GM19452 (cell line): ENCODE data around the gene MSI2.

ENCODE experiments used
- ATAC-seq: cut with Tn5 transposase; IDR thresholded peaks from one replicate; pipeline ENCODE4 v1.9.1; 2021; ENCODE audit not compliant: unreplicated experiment

The MSI2 gene

DNA sequence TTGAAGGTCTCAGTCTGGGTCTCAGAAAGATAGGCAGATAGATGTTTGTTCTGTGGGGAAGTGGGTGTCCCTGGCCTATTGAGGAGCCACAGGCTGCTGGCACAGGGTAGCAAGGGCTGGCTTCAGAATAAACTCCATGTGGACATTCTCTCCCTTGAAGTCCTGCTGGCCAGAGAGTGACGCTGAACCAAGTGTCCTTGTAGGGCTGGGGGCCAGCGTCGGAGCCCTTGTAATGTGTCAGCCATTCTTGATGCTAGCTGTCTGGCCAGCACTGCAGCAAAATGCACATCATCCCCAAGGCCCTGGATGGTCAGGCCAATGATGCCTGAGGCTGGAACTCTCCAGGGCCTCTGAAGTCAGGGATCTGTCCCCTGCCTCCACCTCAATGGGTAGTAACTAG, 385.4 kb downstream of the MSI2 start:
- ATAC-seq = no peak

DNA sequence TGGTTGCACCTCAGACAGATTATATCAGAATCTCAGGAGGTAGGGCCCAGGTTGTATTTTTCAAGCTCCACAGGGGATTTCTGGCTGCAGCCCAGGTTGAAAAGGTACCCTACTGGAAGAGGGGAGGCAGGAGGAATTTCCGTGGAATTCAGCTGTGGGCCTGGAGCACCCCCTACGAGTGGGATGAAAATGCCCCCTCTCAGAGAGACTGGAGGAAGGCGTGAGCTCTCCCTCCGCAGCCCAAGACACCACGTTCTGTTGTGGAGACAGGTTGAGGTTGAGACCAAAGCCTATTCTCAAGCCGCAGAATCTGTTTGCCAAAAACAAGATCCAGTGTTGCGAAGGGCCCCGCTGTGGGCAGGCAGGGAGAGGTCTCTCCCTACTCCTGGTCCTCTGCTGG, 386.7 kb downstream of the MSI2 start:
- ATAC-seq = no peak

DNA sequence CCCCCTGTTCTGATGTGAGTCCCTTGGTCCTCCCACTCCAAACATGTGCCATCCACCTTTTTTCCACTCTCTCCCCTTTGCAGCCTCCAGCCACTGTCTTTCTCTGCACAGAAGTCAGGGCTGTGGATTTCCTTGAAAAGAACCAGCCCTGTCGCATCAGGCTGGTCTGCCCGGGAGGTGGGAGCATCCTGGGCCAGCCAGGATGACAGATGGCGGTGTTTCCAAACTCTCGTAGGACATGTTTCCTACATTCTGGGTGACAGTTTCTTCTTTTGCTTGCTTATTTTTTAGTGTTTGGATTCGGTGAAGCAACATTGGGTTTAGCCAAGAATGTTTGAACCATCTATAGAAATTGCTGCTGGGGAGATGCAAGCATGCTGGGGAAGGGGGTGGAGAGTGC, 388.0 kb downstream of the MSI2 start:
- no peak for ATAC-seq

DNA sequence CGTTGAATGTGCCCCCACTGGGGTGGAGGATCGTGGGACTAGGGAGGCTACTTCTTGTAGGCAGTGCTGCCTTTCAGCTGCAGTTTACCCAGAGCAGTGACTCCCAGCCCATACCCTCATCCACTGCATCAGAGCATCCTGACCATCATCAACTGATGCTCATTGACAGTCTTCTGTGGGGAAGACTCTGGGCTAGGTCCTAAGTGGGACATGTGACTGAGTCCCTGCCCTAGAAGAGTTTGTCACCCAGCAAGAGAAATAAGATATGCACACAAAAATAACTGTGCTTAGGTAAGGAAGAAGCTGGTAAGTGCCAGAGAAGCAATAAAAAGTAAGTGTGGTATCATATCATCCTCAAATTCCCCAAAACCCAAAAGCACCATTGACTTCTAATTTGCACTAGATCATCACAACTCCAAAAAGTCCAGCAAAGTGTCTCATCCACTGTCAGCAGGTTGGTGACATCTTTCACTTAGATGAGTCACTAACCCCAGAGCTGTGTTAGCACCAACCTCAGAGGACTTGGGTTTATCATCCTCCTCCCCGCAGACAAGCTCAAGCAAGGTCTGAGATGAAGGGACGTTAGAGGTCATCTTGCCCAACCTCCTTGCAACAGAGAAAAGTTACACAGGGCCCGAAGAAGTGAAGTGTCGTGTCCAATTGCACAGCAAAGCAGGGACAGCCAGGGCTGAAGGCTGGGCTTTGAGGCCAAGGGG, 389.8 kb downstream of the MSI2 start:
- no peak for ATAC-seq

DNA sequence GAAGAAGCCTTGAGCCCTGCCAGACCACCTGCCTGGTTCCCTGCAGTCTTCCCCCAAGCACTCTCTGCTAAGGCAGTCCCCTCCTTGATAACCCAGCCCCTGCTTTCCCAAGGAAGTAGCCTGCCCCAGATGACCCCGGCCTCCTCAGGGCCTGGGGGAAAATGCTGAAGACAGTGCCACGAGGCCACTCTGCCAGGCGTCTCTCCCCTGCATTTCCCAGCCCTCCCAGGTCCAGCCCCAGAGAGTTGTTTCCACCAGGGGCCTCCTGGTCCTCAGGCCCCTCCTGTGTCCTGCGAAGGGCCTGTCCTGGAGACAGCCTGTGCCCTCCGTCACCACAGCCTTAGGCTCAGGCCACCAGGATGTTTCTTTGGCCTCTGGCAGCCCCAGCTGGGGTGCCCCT, 392.4 kb downstream of the MSI2 start:
- no peak for ATAC-seq

DNA sequence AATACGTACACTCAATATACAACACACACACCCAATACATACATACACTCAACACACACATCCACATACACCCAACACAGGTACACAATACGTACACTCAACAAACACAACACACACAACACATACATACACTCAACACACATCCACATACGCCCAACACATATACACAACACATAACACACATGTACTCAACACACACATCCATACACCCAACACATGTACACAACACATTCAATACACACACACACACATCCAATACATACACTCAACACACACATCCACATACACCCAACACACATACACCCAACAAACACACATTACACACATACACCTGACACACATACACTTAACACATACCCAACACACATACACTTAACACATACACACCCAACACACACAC, 392.9 kb downstream of the MSI2 start:
- ATAC-seq = no peak

DNA sequence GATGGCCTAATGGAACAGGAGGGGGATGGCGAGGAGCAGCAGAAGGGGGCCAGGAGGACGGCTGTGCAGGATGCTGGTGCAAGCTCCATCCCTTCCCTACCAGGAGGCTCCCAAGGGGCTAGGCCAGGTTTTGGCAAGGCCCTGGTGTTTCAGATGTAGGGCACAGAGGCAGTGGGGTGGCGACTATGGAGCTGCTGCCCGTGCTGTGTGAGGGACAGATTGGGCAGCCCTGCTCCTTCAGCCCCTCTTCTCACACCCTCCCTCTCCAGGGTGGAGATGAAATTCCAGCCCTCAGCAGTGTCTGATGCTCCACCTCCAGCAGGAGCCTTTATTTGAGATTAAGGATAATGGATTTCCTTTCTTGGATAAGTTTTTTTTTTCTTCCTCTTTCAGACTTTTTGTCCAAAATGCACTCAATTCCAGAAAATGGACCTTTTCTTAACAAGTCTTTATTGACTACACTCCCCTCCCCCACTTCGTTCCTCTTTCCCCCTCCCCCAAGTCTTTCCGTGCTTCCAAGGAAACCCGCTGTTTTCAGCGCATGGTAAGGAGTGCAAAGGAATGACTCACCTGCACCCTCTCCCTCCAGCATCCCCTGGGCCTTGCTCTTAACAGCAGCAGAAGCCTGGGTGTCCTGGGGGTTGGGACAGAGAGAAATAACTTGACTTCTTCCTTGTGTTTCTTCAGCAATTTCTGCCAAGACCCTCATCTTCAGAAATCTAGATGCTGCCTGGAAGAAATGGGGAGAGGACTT, 393.6 kb downstream of the MSI2 start:
- ATAC-seq = no peak

DNA sequence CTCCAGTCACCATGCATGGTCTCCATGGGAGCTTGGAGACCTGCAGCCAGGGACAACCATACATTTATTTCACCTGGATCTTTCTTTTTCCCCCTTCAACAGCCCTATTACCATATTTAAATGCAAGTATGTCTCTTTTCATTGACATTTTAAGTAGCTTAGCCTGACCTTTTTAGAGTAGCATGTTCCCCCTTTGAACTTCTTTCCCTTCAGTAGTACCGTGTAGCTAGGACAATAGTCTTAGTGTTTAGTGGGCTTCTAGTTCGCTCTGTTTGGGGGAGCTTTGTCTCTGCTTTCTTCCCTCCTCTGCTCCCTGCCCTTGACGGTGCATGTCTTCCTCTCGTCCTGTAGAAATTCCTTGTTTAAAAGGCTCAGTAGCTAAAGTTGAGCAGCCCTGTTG, 394.2 kb downstream of the MSI2 start:
- ATAC-seq = no peak

DNA sequence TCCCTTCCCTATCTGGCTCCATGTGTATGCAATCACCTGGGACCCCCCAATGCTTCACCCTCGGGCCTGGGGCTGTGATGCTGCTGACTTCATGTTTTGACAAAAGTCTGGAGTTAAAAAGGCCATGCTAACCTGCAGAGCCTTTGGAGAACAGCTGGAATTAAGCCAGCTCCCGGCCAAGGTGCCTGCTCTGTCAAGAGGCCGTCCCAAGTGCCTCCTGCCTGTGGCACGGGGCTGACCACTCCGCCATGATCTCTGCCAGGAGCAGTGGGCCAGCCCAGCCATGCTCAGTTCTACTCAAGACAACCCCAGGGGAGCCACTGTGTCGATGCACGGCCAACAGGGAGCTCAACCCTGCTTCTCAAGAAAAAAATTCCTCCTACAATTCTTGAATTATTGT, 395.1 kb downstream of the MSI2 start:
- no peak for ATAC-seq

DNA sequence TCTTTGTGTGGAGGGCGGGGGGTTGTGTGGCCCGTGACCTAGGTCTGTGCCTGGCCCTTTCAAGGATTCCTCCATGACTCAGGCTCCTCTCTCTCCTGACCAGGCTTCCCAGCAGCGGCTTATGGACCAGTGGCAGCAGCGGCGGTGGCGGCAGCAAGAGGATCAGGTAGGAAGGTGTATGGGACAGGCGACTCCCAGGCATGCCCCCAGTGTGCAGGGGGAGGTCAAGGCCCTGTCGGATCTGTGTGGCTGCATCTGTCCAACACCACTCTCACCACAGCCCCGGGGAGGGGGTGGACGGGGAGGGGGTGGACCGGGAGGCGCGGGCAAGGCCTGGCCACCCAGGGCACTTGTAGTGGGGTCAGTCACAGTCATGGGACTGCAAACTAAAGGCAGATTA, 395.7 kb downstream of the MSI2 start:
- ATAC-seq = no peak

DNA sequence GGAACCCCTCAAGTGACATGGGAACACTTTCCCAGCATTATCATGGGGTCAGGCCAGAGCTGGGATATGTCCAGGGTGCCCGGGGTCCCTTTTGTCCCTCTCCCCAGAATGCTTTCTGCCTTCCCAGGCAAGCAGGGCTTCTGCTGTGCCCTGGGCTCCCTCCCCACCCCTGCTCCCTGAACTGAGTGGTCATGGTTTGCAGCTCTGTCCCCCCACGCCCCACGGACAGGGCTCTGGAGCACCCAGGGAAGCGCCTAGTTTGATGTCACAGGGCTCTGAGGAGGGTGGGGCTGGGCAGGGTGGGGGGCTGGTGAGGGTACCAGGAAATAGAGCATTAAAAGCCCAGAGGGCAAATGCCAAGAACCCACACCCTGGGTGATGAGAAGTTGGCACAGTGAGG, 396.5 kb downstream of the MSI2 start:
- no peak for ATAC-seq

DNA sequence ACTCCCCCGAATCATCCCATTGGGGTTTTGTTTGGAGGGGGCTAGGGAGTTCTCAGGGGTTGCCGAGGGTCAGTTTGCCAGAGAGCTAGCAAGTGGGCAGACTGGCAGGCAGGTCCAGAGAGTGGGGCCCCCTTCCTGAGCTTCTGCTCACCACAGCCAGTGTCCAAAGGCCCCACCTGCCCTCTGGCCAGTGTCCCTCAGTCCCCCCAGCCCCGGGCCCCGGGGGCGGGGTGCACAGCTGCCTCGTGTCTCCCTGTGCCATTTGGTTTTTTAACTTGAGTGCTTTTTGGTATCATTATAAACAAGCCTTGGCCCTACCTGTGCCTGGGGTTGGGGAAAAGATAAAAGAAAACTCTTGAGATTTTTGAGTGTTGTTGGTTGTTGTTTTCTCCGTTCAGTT, 397.0 kb downstream of the MSI2 start:
- ATAC-seq = no peak

DNA sequence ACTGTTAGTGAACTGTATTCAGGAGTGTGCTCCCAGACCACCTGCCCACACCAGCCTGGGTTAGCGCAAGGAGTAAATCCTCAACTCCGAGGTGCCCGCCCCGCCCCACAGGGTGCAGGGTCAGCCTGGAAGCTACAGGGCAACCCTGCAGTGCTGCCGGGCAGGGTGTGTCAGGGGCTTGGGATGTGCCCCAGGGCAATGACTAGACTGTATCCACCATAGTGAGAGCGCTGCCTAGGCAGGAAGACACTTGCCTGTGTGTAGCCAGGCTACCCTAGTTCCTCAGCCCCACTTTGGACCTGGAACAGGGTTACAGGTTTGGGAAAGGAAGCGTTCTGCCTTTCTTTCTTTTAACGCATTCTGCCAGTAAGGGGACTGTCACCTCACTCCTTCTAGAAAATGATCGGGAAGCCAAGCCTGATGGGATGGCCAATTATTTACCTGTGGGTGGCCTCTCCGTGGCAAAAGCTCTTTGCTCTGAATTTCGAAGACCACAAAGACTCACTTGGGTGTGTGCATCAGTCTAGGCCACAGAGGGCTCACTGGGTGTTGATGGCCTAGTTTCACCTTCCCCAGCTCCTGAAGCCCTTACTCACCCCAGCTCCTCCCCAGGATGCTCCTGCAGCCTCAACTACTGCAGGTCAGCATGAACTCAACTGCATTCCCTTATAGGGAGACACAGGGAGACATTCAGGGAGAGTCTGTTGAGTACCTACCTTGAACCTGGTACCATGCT, 397.9 kb downstream of the MSI2 start:
- ATAC-seq = no peak

DNA sequence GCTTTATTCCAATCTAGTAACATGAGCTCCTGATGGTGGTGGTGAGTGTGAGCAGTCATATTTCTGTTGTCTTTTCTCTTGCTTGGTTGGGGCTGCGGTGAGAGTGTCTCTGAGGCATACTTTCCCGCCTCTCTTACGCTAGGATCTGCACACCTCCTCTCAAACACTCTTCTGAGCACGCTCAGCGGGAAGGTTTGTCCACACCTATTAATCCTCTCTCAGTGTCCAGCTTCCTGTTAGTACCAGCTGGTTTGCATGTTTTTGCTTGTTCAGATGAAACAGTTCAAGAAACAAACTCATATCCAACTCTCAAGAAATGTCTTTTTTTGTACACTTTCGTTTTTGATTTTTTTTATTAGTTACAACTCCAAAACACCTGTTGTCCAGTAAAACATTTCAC, 399.2 kb downstream of the MSI2 start:
- no peak for ATAC-seq

DNA sequence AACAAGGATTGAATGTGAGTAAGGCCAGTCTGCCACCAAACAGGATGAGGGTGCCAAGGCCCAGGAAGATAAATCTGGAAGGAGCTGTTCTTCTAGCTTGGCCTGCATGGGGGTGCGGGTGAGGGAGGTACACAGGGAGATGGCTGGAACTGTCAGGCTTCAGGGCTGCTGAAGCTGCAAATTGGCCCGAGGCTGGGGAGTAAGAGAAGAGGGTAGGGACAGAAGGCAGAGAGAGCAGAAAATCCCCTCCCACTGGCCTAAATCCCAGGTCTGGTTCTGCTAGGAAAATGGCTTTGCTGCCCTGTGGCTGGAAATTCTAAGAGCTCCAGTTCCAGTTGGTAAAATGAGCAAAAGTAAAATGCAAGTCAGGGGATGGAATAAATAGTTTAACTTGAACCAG, 400.9 kb downstream of the MSI2 start:
- no peak for ATAC-seq

DNA sequence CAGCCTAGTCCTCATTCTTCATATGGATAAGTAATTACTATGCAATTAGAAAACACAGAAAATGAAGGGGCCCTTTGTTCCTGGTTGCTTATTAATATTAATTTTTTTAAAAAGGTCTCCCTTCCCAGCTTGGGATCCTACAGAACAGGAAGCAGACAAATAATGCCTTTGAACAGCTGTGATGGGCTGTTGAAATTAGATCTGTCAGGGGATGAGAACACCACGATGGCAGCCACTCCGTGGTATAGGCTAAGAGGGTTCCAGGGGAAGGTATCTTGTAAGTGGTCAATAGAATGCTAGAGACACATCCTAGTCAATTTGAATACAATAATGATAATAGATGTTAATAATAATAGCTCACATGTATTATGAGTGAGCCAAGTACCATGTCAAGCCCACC, 405.7 kb downstream of the MSI2 start:
- no peak for ATAC-seq

DNA sequence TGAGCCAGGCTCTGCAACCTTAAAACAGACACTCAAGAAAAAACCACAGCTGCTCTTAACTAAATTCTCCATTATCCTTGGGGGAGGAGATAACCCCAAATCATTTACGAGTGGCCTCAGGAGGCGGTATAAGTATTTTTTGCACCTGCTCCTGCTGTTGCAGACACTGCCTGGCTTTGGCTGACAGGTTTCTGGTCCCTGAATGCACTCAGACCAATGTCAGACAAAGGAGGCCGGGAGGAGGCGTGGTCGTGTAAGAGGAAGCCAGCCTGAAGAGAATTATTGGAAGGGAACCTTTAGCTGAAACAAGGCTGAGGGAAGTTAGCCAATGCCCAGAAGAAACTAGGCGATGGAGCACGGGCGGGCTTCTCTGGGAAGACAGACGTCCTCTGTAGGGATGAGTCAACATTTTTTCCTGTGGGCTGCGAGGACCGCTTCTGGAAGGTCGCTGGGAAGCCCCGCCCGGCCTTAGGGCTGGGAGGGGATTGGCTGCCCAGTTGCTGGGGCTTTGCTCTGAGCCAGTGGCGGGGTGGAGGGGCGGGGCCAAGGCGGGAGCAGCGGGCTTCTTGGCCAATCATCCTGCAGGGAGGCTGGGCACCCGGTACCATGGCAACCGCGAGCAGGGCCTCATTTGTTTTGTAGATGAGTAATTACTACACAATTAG, 406.5 kb downstream of the MSI2 start:
- no peak for ATAC-seq

DNA sequence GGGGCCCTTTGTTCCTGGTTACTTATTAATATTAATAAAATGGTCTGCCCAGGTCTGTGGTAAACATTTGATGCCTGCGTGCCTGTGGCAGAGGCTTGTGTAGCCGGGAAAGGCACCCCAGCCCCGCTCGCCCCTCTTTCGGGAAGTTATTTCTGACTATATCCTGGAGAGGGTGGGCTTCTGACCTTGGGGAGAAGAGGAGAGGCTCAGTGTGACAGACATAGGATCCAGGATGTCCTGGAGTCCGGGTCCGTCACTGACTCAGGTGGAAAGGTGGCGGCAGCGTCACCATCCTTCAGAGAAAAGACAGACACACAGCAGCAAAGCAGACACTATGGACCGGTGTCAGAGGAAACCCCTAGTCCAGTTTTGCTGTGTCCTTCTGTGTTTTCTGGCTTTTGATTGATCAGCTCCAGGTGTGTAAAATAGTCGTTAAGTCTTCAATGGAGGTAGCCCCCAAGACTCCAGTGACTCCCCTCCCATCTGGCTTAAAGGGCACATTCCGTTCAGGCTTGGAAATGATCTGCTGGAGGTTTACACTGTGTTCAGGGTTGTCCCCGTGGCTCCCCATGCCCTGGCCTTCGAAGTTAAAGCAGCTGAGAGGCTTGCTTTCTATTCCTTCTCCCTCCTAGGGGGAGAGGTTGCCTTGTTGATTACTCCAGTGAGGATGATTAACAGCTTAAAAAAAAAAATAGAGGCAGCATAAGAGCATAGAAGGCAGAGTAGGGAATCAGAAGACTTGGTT, 407.2 kb downstream of the MSI2 start:
- no peak for ATAC-seq

DNA sequence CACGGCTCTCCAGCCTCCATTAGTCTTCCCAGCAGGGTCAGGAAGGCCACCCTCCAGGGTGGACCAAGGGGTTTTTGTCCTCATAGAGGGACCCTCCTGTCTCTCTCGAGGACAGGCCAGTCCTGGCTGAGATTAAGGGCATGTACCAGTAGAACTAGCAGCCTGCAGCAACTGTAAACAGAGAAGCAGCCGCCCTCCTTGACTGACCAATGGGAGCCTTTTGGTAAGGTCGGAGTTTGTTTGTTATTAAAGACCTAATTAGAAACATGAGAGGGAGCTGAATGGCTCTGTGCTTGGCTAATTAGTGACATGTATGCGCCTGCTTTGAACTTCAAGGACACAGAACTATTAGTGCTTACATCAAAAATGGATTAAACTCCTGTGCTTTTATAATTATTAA, 408.8 kb downstream of the MSI2 start:
- no peak for ATAC-seq

DNA sequence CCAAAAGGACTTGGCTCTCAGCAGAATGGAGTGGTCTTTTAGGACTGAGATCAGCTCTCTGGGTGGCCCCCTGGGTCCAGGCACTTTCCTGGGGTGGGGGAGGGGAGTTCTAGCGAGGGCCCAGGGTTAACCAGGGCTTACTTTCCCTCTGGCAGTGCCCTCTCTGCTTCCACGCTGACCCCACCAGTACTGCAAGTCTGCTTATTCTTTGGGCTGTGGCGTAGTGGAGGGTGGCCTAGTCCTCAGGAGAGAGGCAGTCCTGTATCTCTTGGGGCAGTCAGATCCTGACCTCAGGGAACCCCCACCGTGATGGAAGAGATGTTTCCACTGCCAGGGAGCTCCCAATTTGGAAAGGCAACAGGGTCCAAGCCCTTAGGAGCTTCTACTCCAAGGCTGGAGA, 409.4 kb downstream of the MSI2 start:
- no peak for ATAC-seq
